Suprapubic skin (tissue), 4 donors: ENCODE measurements around the gene STAG1. TPM values are rescaled to one million over a fixed set of nuclear protein-coding genes. Genes with fewer than 3 reads are reported as not detected.

ENCODE experiments used
- DNase-seq, 2 donors: peaks; one replicate each; pipeline ENCODE4 v3.0.0-alpha.2; 2019; ENCODE audit warnings: low spot score in 2 of 2
- H3K27ac ChIP-seq: fragments of 200-600 bp; sonication (generic); one replicate; pipeline ENCODE4 v1.5.1; 2019
- H3K27me3 ChIP-seq: fragments of 200-600 bp; sonication (generic); one replicate; pipeline ENCODE4 v1.5.1; 2019
- H3K36me3 ChIP-seq: fragments of 200-600 bp; sonication (generic); one replicate; pipeline ENCODE4 v1.5.1; 2019
- H3K4me1 ChIP-seq: fragments of 200-600 bp; sonication (generic); one replicate; pipeline ENCODE4 v1.5.1; 2019
- H3K4me3 ChIP-seq: fragments of 200-600 bp; sonication (generic); one replicate; pipeline ENCODE4 v1.5.1; 2019; ENCODE audit warnings: mild to moderate bottlenecking
- H3K9me3 ChIP-seq: fragments of 200-600 bp; sonication (generic); one replicate; pipeline ENCODE4 v1.5.1; 2019
- CTCF ChIP-seq, 2 donors: fragments of 200-600 bp in 1 of 2; fragments of 450-650 bp in 1 of 2; sonication (generic) in 1 of 2; IDR thresholded peaks; one replicate each; pipeline ENCODE4 v1.5.1; 2016 to 2019; ENCODE audit warnings: antibody characterized with exemption in 2 of 2, mild to moderate bottlenecking in 1 of 2, moderate library complexity in 1 of 2
- EP300 ChIP-seq: sonication (generic); formaldehyde crosslinking; IDR thresholded peaks from one replicate; pipeline ENCODE4 v1.6.1; 2017; ENCODE audit warnings: antibody characterized with exemption
- POLR2A ChIP-seq, 2 donors: fragments of 450-650 bp; IDR thresholded peaks; one replicate each; pipeline ENCODE4 v1.6.1; 2017; ENCODE audit warnings: antibody characterized with exemption in 2 of 2, mild to moderate bottlenecking in 2 of 2, moderate library complexity in 2 of 2
- POLR2AphosphoS5 ChIP-seq, 3 donors: sonication (generic); formaldehyde crosslinking; IDR thresholded peaks; one replicate each; pipeline ENCODE4 v1.6.1; 2017; ENCODE audit warnings: antibody characterized with exemption in 3 of 3
- whole genome bisulfite sequencing: methylation state at CpG from one replicate; pipeline ENCODE4 v1.1.5; 2018; 5-methylcytosine and 5-hydroxymethylcytosine counted together
- total RNA-seq, 4 donors: library from RNA; depleted of rRNA; stranded (reverse); fragments of >200 nt; gene quantifications; one replicate each; pipeline ENCODE4 v1.1.0, GENCODE V29; 2016

STAG1 gene
- total RNA-seq, 4 donors from 2014 or later = 33.8 to 76.4 (median 38.0) TPM

- Histone ChIP-seq H3K27ac (no peak overlapping the region), H3K9me3 (no peaks in the 10 kb centered on the region), H3K36me3 (peaks cover 17% of the 10 kb centered on the region), H3K27me3 (no peaks in the 10 kb centered on the region), H3K4me3 (no peak overlapping the region), H3K4me1 (no peaks in the 10 kb centered on the region)
- WGBS = 51% methylated on average over 1 of the region's 1 CpG
- DNase-seq = no peak
- TF ChIP-seq POLR2AphosphoS5 (IDR thresholded peaks at IDR 0.05) (no peak), POLR2A (IDR thresholded peaks at IDR 0.05) (no peak), CTCF (IDR thresholded peaks at IDR 0.05) (no peak), EP300 (no peak)
These were observed 147.2 kb downstream of the STAG1 start for GRCh38 chr3:136604961-136605360.

GRCh38 chr3:136602818-136603217, 149.4 kb downstream of the STAG1 start:
- Histone ChIP-seq H3K27me3 (no peaks in the 10 kb centered on the region), H3K27ac (no peak overlapping the region), H3K4me1 (no peaks in the 10 kb centered on the region), H3K36me3 (peaks cover 12% of the 10 kb centered on the region), H3K9me3 (no peaks in the 10 kb centered on the region), H3K4me3 (no peak overlapping the region)
- no peak for DNase-seq
- TF ChIP-seq POLR2A (IDR thresholded peaks at IDR 0.05) (no peak), CTCF (IDR thresholded peaks at IDR 0.05) (no peak)
- 77% methylated on average over 2 of the region's 2 CpGs for WGBS

- H3K27ac ChIP-seq = no peak overlapping the region
- H3K36me3 ChIP-seq = no peaks in the 10 kb centered on the region
- WGBS = 41% methylated on average over 5 of the region's 5 CpGs
- DNase-seq = no peak
- TF ChIP-seq POLR2AphosphoS5 (IDR thresholded peaks at IDR 0.05) = no peak
- no peaks in the 10 kb centered on the region for H3K27me3 ChIP-seq
- no peak overlapping the region for H3K4me3 ChIP-seq
- H3K4me1 ChIP-seq = no peaks in the 10 kb centered on the region
- H3K9me3 ChIP-seq = no peaks in the 10 kb centered on the region
These were observed 156.1 kb downstream of the STAG1 start for GRCh38 chr3:136595913-136596697.

GRCh38 chr3:136586580-136586979, 165.6 kb downstream of the STAG1 start:
- Histone ChIP-seq H3K27ac (no peak overlapping the region), H3K4me3 (no peak overlapping the region), H3K9me3 (no peaks in the 10 kb centered on the region), H3K27me3 (no peaks in the 10 kb centered on the region), H3K4me1 (no peaks in the 10 kb centered on the region), H3K36me3 (no peaks in the 10 kb centered on the region)
- no peak for DNase-seq
- no peak for TF ChIP-seq POLR2A (IDR thresholded peaks at IDR 0.05)
- no peak for TF ChIP-seq POLR2AphosphoS5 (IDR thresholded peaks at IDR 0.05)
- no peak for TF ChIP-seq EP300
- TF ChIP-seq CTCF (IDR thresholded peaks at IDR 0.05) = no peak

GRCh38 chr3:136584728-136585127, 167.4 kb downstream of the STAG1 start:
- DNase-seq = no peak
- no peaks in the 10 kb centered on the region for H3K4me1 ChIP-seq
- no peaks in the 10 kb centered on the region for H3K36me3 ChIP-seq
- H3K4me3 ChIP-seq = no peak overlapping the region
- no peaks in the 10 kb centered on the region for H3K9me3 ChIP-seq
- TF ChIP-seq POLR2A (IDR thresholded peaks at IDR 0.05) = no peak
- no peak for TF ChIP-seq EP300
- TF ChIP-seq CTCF (IDR thresholded peaks at IDR 0.05) = no peak
- TF ChIP-seq POLR2AphosphoS5 (IDR thresholded peaks at IDR 0.05) = no peak
- H3K27ac ChIP-seq = no peak overlapping the region
- H3K27me3 ChIP-seq = no peaks in the 10 kb centered on the region

GRCh38 chr3:136583823-136584222, 168.4 kb downstream of the STAG1 start:
- TF ChIP-seq POLR2AphosphoS5 (IDR thresholded peaks at IDR 0.05) (no peak), EP300 (no peak), CTCF (IDR thresholded peaks at IDR 0.05) (no peak), POLR2A (IDR thresholded peaks at IDR 0.05) (no peak)
- H3K27ac ChIP-seq = no peak overlapping the region
- H3K9me3 ChIP-seq = no peaks in the 10 kb centered on the region
- no peaks in the 10 kb centered on the region for H3K4me1 ChIP-seq
- WGBS = 90% methylated on average over 2 of the region's 2 CpGs
- H3K27me3 ChIP-seq = no peaks in the 10 kb centered on the region
- H3K4me3 ChIP-seq = no peak overlapping the region
- no peak for DNase-seq
- no peaks in the 10 kb centered on the region for H3K36me3 ChIP-seq
